IPS-15b (cell line): ENCODE measurements around the gene MTFP1.
"Not testable (repeated sequence)": the region's sequence is repeated elsewhere in the genome, so short reads cannot be mapped to it uniquely, and the experiment has no call there.

ENCODE experiments used
- H3K27me3 ChIP-seq: one replicate; pipeline ENCODE4 v1.6.1; 2013; ENCODE audit warnings: low read length; ENCODE audit not compliant: control insufficient read depth, insufficient read depth
- H3K36me3 ChIP-seq: one replicate; pipeline ENCODE4 v1.6.1; 2013; ENCODE audit warnings: low read length; ENCODE audit not compliant: control insufficient read depth, insufficient read depth
- H3K4me1 ChIP-seq: one replicate; pipeline ENCODE4 v1.6.1; 2013; ENCODE audit warnings: mild to moderate bottlenecking, low read length; ENCODE audit not compliant: control insufficient read depth, insufficient read depth
- H3K4me3 ChIP-seq: one replicate; pipeline ENCODE4 v1.5.1; 2013; ENCODE audit warnings: low read depth, low read length
- H3K9ac ChIP-seq: one replicate; pipeline ENCODE4 v1.6.1; 2013; ENCODE audit warnings: low read depth, mild to moderate bottlenecking, low read length
- H3K9me3 ChIP-seq: one replicate; pipeline ENCODE4 v1.6.1; 2013; ENCODE audit warnings: mild to moderate bottlenecking, low read length; ENCODE audit not compliant: control insufficient read depth, insufficient read depth

The MTFP1 gene

GRCh38 chr22:30393885-30394284 is 31.7 kb upstream of the MTFP1 start:
- Histone ChIP-seq H3K27me3 (peaks cover 20% of the 10 kb centered on the region), H3K9ac (no peak overlapping the region), H3K9me3 (no peaks in the 10 kb centered on the region), H3K36me3 (no peaks in the 10 kb centered on the region), H3K4me3 (no peak overlapping the region), H3K4me1 (peaks cover 4% of the 10 kb centered on the region)

GRCh38 chr22:30396871-30397655 is 28.5 kb upstream of the MTFP1 start, which contains the start of gene SEC14L2:
Gene SEC14L2, plus strand, starts transcription at chr22:30397018. Its CDS starts 99 bp downstream, at chr22:30397117.
- H3K9me3 ChIP-seq = no peaks in the 10 kb centered on the region
- peaks cover 20% of the 10 kb centered on the region for H3K27me3 ChIP-seq
- H3K4me3 ChIP-seq = peak within 1 kb of the TSS; percentile 64
- H3K9ac ChIP-seq = no peak within 1 kb of the TSS
- H3K36me3 ChIP-seq = no peaks in the 10 kb centered on the region
- H3K4me1 ChIP-seq = peaks cover 8% of the 10 kb centered on the region

DNA sequence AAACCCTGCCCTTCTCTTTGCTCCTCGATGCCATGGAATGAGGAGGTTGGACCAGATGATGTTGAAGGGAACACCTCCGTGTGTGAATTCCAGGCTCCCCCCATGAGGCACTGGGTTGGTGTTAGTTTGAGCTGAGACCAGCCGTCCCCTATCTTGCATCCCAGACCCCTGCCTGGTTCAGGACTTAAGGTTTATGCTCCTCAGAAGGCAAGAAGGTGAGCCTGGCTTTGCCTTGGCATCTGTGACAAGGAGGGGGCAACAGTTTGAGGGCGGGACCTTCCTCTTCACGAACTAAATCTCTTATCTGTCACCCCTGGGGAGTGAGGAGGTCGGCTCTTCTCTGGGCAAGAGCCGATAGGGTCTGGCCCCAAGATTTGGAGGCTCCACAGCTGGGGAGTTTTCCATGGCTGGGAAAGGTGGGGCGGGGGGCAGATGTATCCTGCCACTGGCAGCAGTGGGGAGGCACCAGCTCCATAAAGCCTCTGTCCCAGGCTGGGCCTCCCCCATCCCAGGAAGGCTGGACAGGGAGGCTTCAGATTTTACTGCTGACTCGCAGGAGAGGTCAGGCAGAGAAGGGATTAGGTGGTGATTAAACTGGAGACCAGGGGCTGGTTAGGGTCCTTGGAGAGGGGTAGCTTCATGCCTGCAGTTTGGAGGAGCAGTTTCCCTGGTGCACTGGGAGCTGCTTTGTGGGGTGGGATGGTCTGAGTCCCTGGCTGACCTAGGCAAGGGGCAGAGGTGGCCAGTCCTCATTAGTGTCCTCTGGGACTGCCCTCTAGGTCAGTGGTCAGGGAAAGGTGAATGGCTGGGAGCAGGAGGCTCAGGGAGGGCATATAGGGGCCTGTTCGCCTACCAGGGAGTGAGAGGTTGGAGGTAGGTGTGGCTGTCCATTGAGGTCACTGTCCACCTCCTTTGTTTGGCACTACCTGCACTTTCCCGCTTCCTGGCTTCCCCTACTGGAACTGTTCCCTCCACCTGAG is 27.6 kb upstream of the MTFP1 start:
- H3K27me3 ChIP-seq = peaks cover 20% of the 10 kb centered on the region
- no peaks in the 10 kb centered on the region for H3K36me3 ChIP-seq
- H3K9ac ChIP-seq = no peak overlapping the region
- no peaks in the 10 kb centered on the region for H3K9me3 ChIP-seq
- H3K4me1 ChIP-seq = peaks cover 11% of the 10 kb centered on the region
- peak overlapping the region; percentile 64 for H3K4me3 ChIP-seq

DNA sequence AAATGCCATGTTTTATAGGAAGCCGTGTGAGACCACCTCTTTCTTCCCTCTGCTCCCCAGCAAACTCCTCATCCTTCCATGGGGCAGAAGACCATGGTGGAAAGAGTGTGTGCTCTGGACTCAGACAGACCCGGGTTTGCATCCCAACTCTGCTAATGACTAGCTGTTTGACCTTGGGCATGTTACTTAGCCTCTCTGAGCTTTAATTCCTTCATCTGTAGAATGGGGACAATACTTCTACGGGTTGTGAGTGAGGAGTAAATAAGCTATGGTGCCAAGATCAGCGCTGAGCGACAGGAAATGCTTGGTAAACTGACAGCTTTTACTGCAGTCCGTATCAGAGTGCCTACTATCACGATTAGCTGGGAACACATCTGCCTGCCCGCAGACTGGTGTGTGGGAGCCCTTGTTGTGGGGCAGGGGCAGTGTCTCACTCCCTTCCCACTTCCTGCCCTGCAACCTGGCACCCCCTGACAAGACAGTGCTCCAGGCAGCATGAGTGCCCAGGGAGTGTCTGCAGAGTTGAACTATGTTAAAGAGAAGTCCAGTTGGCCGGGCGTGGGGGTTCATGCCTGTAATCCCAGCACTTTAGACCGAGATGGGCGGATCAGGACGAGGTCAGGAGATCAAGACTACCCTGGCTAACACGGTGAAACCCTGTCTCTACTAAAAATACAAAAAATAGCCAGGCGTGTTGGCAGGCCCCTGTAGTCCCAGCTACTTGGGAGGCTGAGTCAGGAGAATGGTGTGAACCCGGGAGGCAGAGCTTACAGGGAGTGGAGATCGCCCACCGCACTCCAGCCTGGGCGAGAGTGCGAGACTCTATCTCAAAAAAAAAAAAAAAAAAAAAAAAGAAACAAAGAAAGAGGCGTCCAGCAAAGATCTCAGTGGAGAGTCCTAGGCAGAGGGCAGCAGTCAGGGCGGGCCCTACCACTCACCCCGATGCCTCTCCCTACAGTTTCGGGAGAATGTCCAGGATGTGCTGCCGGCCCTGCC is 26.6 kb upstream of the MTFP1 start:
- Histone ChIP-seq H3K27me3 (peaks cover 20% of the 10 kb centered on the region), H3K36me3 (no peaks in the 10 kb centered on the region), H3K9me3 (no peaks in the 10 kb centered on the region), H3K4me3 (no peak overlapping the region), H3K9ac (no peak overlapping the region), H3K4me1 (peaks cover 11% of the 10 kb centered on the region)

DNA sequence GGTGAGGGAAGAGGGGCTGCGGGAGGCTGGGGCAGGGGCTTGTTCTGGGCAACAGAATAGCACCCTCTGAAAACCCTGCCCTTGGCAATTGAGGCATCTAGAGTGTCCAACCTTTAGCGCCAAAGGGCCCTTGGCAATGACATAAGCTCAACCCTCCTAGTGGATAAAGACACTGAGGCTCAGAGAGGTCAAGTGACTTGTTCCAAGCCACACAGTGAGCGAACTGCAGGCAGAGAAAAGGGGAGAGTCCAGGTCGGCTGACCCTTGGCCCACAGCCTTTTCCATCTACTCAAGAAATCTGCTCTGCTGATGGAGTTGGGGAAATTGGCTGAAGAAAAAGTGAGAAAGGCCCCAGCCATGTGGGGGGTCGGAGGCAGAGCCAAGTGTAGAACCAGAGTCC is 25.9 kb upstream of the MTFP1 start:
- H3K9ac ChIP-seq = no peak overlapping the region
- H3K4me3 ChIP-seq = no peak overlapping the region
- H3K9me3 ChIP-seq = no peaks in the 10 kb centered on the region
- no peaks in the 10 kb centered on the region for H3K36me3 ChIP-seq
- H3K27me3 ChIP-seq = peaks cover 20% of the 10 kb centered on the region
- peaks cover 11% of the 10 kb centered on the region for H3K4me1 ChIP-seq

DNA sequence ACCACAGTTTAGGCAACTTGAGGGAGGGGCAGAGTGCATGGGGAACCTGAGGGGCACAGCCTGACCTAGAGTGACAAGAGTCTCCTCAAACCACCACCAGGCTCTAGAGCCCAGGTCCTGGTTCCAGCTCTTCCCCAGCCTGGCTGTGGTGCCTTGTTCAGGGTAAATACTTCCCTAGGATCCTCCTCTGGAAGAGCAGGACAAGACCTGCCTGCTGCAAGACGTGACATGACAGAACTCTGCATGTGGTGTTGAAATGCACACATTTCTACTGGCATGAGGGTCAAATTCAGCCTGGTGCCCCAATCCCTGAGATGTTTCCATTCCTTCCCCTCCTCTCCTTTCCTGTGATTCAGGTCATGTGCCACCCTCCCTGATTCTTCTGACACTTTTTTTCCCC is 25.4 kb upstream of the MTFP1 start:
- H3K4me1 ChIP-seq = peaks cover 11% of the 10 kb centered on the region
- peaks cover 18% of the 10 kb centered on the region for H3K27me3 ChIP-seq
- no peak overlapping the region for H3K4me3 ChIP-seq
- H3K9ac ChIP-seq = no peak overlapping the region
- H3K9me3 ChIP-seq = no peaks in the 10 kb centered on the region
- no peaks in the 10 kb centered on the region for H3K36me3 ChIP-seq

GRCh38 chr22:30401024-30401423 is 24.5 kb upstream of the MTFP1 start:
- H3K27me3 ChIP-seq = peaks cover 15% of the 10 kb centered on the region
- H3K9me3 ChIP-seq, H3K36me3 ChIP-seq, H3K4me3 ChIP-seq, H3K9ac ChIP-seq: not testable (repeated sequence)
- peaks cover 11% of the 10 kb centered on the region for H3K4me1 ChIP-seq

- H3K9ac ChIP-seq = peak overlapping the region; percentile 37
- H3K4me3 ChIP-seq = no peak overlapping the region
- peaks cover 13% of the 10 kb centered on the region for H3K27me3 ChIP-seq
- H3K4me1 ChIP-seq = peaks cover 11% of the 10 kb centered on the region
- peaks cover 5% of the 10 kb centered on the region for H3K36me3 ChIP-seq
- no peaks in the 10 kb centered on the region for H3K9me3 ChIP-seq
Measured at GRCh38 chr22:30402028-30402765, 23.4 kb upstream of the MTFP1 start.

DNA sequence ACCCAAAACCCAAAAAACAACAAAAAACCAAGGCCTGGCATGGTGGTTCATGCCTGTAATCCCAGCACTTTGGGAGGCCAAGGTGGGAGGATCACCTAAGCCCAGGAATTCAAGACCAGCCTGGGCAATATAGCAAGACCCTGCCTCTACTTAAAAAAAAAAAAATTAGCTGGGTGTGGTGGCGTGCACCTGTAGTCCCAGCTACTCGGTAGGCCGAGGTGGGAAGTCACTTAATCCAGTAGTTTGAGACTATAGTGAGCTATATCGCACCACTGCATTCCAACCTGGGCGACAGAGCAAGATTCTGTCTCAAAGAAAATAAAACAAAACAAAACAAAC is 22.8 kb upstream of the MTFP1 start:
- H3K27me3 ChIP-seq, H3K36me3 ChIP-seq, H3K9me3 ChIP-seq, H3K9ac ChIP-seq, H3K4me3 ChIP-seq: not testable (repeated sequence)
- H3K4me1 ChIP-seq = peaks cover 11% of the 10 kb centered on the region

- Histone ChIP-seq H3K27me3 (no peaks in the 10 kb centered on the region), H3K4me1 (peaks cover 7% of the 10 kb centered on the region), H3K9me3 (no peaks in the 10 kb centered on the region), H3K9ac (no peak overlapping the region), H3K4me3 (no peak overlapping the region), H3K36me3 (peaks cover 7% of the 10 kb centered on the region)
Measured at GRCh38 chr22:30404307-30404706, 21.3 kb upstream of the MTFP1 start.
